ENCODE results near the gene ESRRA. TPM values are rescaled to one million over a fixed set of nuclear protein-coding genes. Genes with fewer than 3 reads are reported as not detected.

ESRRA gene
- total and polyA plus RNA-seq, 2 of the 8 experiments (the other 6 are each of a cell fraction or from before 2014, with no cell fraction given): 18.2 to 37.0 TPM

DNA sequence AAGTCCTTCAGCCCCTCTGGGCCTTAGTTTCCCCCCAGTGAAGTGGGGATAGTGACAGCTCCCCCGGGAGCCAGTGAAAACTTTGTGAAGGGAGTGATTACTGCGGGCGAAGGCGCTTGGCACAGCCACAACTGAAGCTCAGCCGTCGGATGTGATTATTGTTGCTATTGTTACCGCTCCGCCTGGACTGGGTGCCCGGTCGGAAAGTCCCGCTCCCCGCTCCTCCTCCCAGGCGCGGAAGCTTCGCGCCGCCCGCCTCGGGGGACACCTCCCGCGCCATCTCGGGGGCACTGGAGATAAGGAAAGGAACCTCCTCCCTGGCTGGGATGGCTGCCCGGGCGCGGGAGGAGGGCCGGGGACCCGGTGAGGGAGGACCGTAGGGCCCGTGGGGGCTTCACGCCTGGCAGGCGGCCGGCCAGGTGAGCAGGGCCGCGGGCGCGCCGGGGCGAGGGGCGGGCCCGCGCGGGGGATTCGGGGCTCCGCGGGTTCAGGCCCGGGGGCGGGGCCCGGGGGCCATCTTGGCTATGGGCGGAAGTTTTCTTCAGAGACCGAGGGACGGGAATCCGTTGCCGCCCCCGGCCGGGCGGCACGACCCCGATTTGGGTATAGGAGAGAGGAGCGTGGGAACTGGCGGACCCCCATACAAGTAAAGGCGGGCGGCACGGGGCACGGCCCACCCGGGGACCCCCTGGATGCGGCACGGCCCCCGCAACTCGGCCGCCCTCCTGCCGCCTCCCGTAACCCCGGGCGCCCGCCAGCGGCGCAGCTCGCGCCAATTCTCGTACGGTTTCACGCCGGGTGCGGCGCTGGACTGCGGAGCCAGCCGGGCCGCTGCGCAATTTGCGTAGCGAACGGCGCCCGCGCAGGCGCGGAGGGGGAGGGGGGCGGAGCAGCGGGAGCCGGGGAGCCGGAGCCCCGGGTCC lies 20.1 kb upstream of the ESRRA start, which contains the start of gene GPR137:
Gene GPR137 (plus strand): TSS at position 887 of the 923 bp plus-strand sequence. CDS start 677 bp downstream, outside the sequence.
- WGBS, 2 experiments (ENCODE audit: extremely low coverage in 1 of 2, insufficient coverage in 1 of 2, insufficient read length in 1 of 2, insufficient replicate concordance in 2 of 2, low coverage in 1 of 2, low lambda C conversion rate in 2 of 2, missing lambda C conversion rate in 1 of 2): 1% methylated on average over 55 of the region's 102 CpGs; no CpG with 5 or more reads in 1 of the 2 experiments
- Histone ChIP-seq H3K4me1 (replicated peaks in 1 of 4; ENCODE audit: control insufficient read depth in 3 of 4, insufficient read depth in 4 of 4, low read length in 3 of 4) (peaks cover 0 to 8% (median 4%) of the 10 kb centered on the region in 4 experiments; a peak in 4 of 7 replicates), H3K14ac (ENCODE audit: insufficient read length) (no peak within 1 kb of the TSS), H4K5ac (ENCODE audit: insufficient read length, low read depth, low read length) (no peak within 1 kb of the TSS), H2BK120ac (replicated peaks; ENCODE audit: low read depth, low read length) (no peak within 1 kb of the TSS), H2BK15ac (ENCODE audit: low read length) (no peak within 1 kb of the TSS; the same call in 1 of the 2 replicates), H2BK20ac (ENCODE audit: low read length) (no peak within 1 kb of the TSS), H3K23me2 (ENCODE audit: low read depth, low read length) (peaks cover 10% of the 10 kb centered on the region; the same call in 1 of the 2 replicates), H2BK5ac (ENCODE audit: low read depth, low read length) (no peak within 1 kb of the TSS), H3K27ac (ENCODE audit: low read depth, low read length) (no peak within 1 kb of the TSS), H3K9ac (replicated peaks in 1 of 4; ENCODE audit: extremely low read depth in 1 of 4, low read depth in 3 of 4, low read length in 3 of 4) (peak within 1 kb of the TSS in 3 of 4 experiments; percentile 6 to 32 (median 20); a peak in 3 of 7 replicates), H3K79me1 (ENCODE audit: low read depth, low read length) (no peaks in the 10 kb centered on the region), H3K27me3 (replicated peaks in 1 of 4; ENCODE audit: control insufficient read depth in 3 of 4, extremely low read depth in 1 of 4, insufficient read depth in 3 of 4, low read length in 3 of 4) (peaks cover 2 to 12% (median 11%) of the 10 kb centered on the region in 4 experiments; a peak in 6 of 7 replicates), H3K36me3 (ENCODE audit: control insufficient read depth in 2 of 4, insufficient read depth in 4 of 4, low read length in 3 of 4) (no peaks in the 10 kb centered on the region), H4K8ac (ENCODE audit: extremely low read depth, insufficient read depth, low read length) (peak within 1 kb of the TSS; percentile 81), H3K23ac (ENCODE audit: insufficient read length) (no peak within 1 kb of the TSS), H3K9me3 (ENCODE audit: insufficient read depth in 2 of 2, low read depth in 1 of 2, low read length in 1 of 2) (no peaks in the 10 kb centered on the region), H2BK12ac (ENCODE audit: low read depth, low read length) (no peak within 1 kb of the TSS), H3K56ac (replicated peaks; ENCODE audit: insufficient read length, low read depth, low read length) (peak within 1 kb of the TSS; percentile 17), H3K4ac (replicated peaks; ENCODE audit: insufficient read length, low read depth, low read length) (peak within 1 kb of the TSS; percentile 13), H2AFZ (ENCODE audit: low read length) (no peak within 1 kb of the TSS), H2AK5ac (ENCODE audit: low read depth, low read length) (no peak within 1 kb of the TSS), H3K4me3 (ENCODE audit: extremely low read depth in 1 of 4, insufficient read depth in 2 of 4, low read depth in 3 of 4, low read length in 4 of 4) (peak within 1 kb of the TSS; percentile 49 to 70 (median 69)), H4K20me1 (replicated peaks in 1 of 2; ENCODE audit: control insufficient read depth in 1 of 2, insufficient read depth in 2 of 2, low read length in 2 of 2) (peaks cover 0 to 6% of the 10 kb centered on the region in 2 experiments), H3K4me2 (ENCODE audit: insufficient read depth in 1 of 2, low read depth in 2 of 2, low read length in 2 of 2) (peak within 1 kb of the TSS; percentile 59 to 96), H4K91ac (replicated peaks; ENCODE audit: insufficient read length, low read length) (peak within 1 kb of the TSS; percentile 9), H3K18ac (ENCODE audit: extremely low read depth, low read length) (peak within 1 kb of the TSS; percentile 48), H3K79me2 (ENCODE audit: control insufficient read depth in 1 of 2, insufficient read depth in 2 of 2, low read length in 2 of 2) (no peaks in the 10 kb centered on the region)
- FAIRE-seq (no peak), DNase-seq (ENCODE audit: low read depth in 1 of 2, low spot score in 2 of 2) (peak in 1 of 2 experiments; percentile 98)
- POLR2A ChIA-PET (ENCODE audit: partially characterized antibody): interaction anchor here (0.6 to 9.5 kb wide), 13 partner anchors 10 to 78 kb away, joined by 3 to 79 read pairs (median 5); partner anchors contain the start of genes CATSPERZ, ESRRA, FERMT3 and PPP1R14B
- CTCF ChIA-PET (ENCODE audit: partially characterized antibody): interaction anchor here (1.5 to 11.4 kb wide), 5 partner anchors 11 to 56 kb away, joined by 4 to 134 read pairs (median 10); partner anchors contain the start of genes CATSPERZ and ESRRA
- TF ChIP-seq PHF8 (conservative IDR thresholded peaks at IDR 0.05; ENCODE audit: low read depth, low read length) (peak; percentile 58; the same call in 1 of the 2 replicates), RNF2 (IDR thresholded peaks at IDR 0.05; ENCODE audit: borderline replicate concordance, low read depth, low read length, missing control alignments, poor library complexity, severe bottlenecking) (no peak), CTBP2 (IDR thresholded peaks at IDR 0.05; ENCODE audit: borderline replicate concordance, insufficient read depth, insufficient read length, low read length) (no peak), CBX5 (IDR thresholded peaks at IDR 0.05; ENCODE audit: low read depth, low read length) (no peak), TAF1 (IDR thresholded peaks at IDR 0.05; ENCODE audit: low read depth, low read length) (no peak), GABPA (IDR thresholded peaks at IDR 0.05; ENCODE audit: borderline replicate concordance, insufficient read depth, low read length) (no peak), SP2 (IDR thresholded peaks at IDR 0.05; ENCODE audit: low read length) (no peak), BACH1 (IDR thresholded peaks at IDR 0.05; ENCODE audit: low read length) (no peak)
- TF ChIP-seq, protein P1, sequence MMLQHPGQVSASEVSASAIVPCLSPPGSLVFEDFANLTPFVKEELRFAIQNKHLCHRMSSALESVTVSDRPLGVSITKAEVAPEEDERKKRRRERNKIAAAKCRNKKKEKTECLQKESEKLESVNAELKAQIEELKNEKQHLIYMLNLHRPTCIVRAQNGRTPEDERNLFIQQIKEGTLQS (IDR thresholded peaks at IDR 0.05; ENCODE audit: insufficient read depth, low read depth, low read length): no peak
